ENCODE data around the gene ZSWIM6.

DNA sequence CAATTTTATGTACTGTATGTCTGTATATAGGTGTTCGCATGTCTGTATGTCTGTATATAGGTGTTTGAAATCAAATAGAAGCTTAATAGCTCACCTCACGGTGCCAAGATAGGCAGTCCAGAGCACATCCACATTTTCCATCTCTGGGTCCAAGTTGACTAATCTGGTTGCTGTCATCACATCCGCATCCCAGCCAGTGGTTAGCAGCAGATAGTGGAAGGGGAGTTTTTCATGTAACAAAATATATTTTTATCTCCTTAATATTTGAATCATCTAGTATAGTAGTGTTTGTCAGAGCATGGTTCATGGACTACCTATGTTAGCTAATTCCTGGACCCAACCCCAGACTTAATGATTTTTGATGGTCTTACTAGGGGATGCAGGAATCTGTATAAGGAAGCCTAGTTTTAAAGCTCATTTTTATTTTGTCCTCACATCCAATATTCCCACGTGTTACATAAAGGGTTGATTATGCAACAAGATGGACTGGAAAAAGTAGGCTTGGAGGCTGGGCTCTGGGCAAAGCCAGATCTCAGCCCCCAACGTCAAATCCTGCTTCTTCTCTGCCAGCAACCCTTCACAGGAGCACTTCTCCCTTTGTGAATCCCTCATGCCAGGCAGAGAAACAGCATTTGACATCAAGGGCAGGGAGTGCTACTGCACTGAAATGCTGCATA is 219.7 kb downstream of the ZSWIM6 start:
- TF ChIP-seq, protein P1, sequence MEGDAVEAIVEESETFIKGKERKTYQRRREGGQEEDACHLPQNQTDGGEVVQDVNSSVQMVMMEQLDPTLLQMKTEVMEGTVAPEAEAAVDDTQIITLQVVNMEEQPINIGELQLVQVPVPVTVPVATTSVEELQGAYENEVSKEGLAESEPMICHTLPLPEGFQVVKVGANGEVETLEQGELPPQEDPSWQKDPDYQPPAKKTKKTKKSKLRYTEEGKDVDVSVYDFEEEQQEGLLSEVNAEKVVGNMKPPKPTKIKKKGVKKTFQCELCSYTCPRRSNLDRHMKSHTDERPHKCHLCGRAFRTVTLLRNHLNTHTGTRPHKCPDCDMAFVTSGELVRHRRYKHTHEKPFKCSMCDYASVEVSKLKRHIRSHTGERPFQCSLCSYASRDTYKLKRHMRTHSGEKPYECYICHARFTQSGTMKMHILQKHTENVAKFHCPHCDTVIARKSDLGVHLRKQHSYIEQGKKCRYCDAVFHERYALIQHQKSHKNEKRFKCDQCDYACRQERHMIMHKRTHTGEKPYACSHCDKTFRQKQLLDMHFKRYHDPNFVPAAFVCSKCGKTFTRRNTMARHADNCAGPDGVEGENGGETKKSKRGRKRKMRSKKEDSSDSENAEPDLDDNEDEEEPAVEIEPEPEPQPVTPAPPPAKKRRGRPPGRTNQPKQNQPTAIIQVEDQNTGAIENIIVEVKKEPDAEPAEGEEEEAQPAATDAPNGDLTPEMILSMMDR (IDR thresholded peaks at IDR 0.05; ENCODE audit: insufficient read depth, low read depth, low read length), result no peak
- TF ChIP-seq EZH2 (IDR thresholded peaks at IDR 0.05; ENCODE audit: insufficient read depth, low read length), result no peak
